GM23248 (cell line): ENCODE measurements around the gene C4orf51. TPM values are rescaled to one million over a fixed set of nuclear protein-coding genes. Genes with fewer than 3 reads are reported as not detected.

ENCODE experiments used
- DNase-seq: peaks from one replicate; pipeline ENCODE4 v3.0.0-alpha.2; 2015
- H2AFZ ChIP-seq: fragments of 200-600 bp; sonication (generic); 2 replicates; pipeline ENCODE4 v1.6.1; 2016; ENCODE audit warnings: antibody characterized with exemption
- H3F3A ChIP-seq: fragments of 200-600 bp; sonication (generic); 2 replicates; pipeline ENCODE4 v1.6.1; 2016; ENCODE audit warnings: mild to moderate bottlenecking, antibody characterized with exemption, mixed run types; ENCODE audit not compliant: insufficient read depth
- H3K27ac ChIP-seq: fragments of 200-600 bp; sonication (generic); 2 replicates; pipeline ENCODE4 v1.5.1; 2016; ENCODE audit warnings: mild to moderate bottlenecking
- H3K27me3 ChIP-seq: fragments of 200-600 bp; sonication (generic); replicated peaks from 2 replicates; pipeline ENCODE4 v1.6.1; 2016; ENCODE audit warnings: mild to moderate bottlenecking; ENCODE audit not compliant: insufficient read depth
- H3K36me3 ChIP-seq: fragments of 200-600 bp; sonication (generic); 2 replicates; pipeline ENCODE4 v1.6.1; 2016; ENCODE audit warnings: low read depth, mild to moderate bottlenecking
- H3K4me1 ChIP-seq: fragments of 200-600 bp; sonication (generic); 2 replicates; pipeline ENCODE4 v1.6.1; 2016; ENCODE audit warnings: mild to moderate bottlenecking; ENCODE audit not compliant: insufficient read depth
- H3K4me2 ChIP-seq: fragments of 200-600 bp; sonication (generic); one replicate; pipeline ENCODE4 v1.6.1; 2016; ENCODE audit warnings: mild to moderate bottlenecking; ENCODE audit not compliant: unreplicated experiment
- H3K4me3 ChIP-seq: fragments of 200-600 bp; sonication (generic); 2 replicates; pipeline ENCODE4 v1.5.1; 2016; ENCODE audit warnings: mild to moderate bottlenecking
- H3K79me2 ChIP-seq: fragments of 200-600 bp; sonication (generic); 2 replicates; pipeline ENCODE4 v1.6.1; 2016; ENCODE audit warnings: mild to moderate bottlenecking; ENCODE audit not compliant: insufficient read depth
- H3K9ac ChIP-seq: fragments of 200-600 bp; sonication (generic); 2 replicates; pipeline ENCODE4 v1.6.1; 2016; ENCODE audit warnings: mild to moderate bottlenecking
- H3K9me2 ChIP-seq: fragments of 200-600 bp; sonication (generic); 2 replicates; pipeline ENCODE4 v1.6.1; 2016; ENCODE audit warnings: mixed run types, mild to moderate bottlenecking, moderate library complexity; ENCODE audit not compliant: insufficient read depth
- H3K9me3 ChIP-seq: fragments of 200-600 bp; sonication (generic); one replicate; pipeline ENCODE4 v1.6.1; 2017; ENCODE audit warnings: low read depth
- H4K20me1 ChIP-seq: fragments of 200-600 bp; sonication (generic); 2 replicates; pipeline ENCODE4 v1.6.0; 2016; ENCODE audit not compliant: insufficient read depth
- EZH2 ChIP-seq: fragments of 200-600 bp; sonication (generic); IDR thresholded peaks from 2 replicates; pipeline ENCODE4 v1.6.1; 2018; ENCODE audit warnings: antibody characterized with exemption, mild to moderate bottlenecking; ENCODE audit not compliant: insufficient read depth, poor library complexity, severe bottlenecking
- EZH2phosphoT487 ChIP-seq: fragments of 200-600 bp; sonication (generic); IDR thresholded peaks from 2 replicates; pipeline ENCODE4 v1.6.1; 2018; ENCODE audit warnings: antibody characterized with exemption, moderate library complexity, mild to moderate bottlenecking, low read depth; ENCODE audit not compliant: insufficient read depth
- WGBS, 2 experiments: methylation state at CpG; one replicate each; pipeline ENCODE4 v1.1.6; 2015 to 2017; ENCODE audit warnings: low lambda C conversion rate in 2 of 2, low coverage in 1 of 2; ENCODE audit errors: missing lambda C conversion rate in 2 of 2; 5-methylcytosine and 5-hydroxymethylcytosine counted together
- in situ Hi-C: fragments of 300-500 bp; cut with MboI; formaldehyde crosslinking; loops from 2 replicates; pipeline ENCODE4 v1.15.0; 2020
- polyA plus RNA-seq: library from polyadenylated mRNA; unstranded; fragments of >200 nt; fragmentation: Nextera tagmentation; extraction: Ambion mirVana; gene quantifications from 2 replicates; pipeline ENCODE4 v1.2.1, GENCODE V29; 2016
- total RNA-seq: library from RNA; depleted of rRNA; stranded (reverse); fragments of >200 nt; shearing (Covaris generic); gene quantifications from 2 replicates; pipeline ENCODE4 v1.2.3, GENCODE V29; 2014

Gene C4orf51
- total and polyA plus RNA-seq, 2 experiments from 2014 or later = not detected

GRCh38 chr4:145665773-145666172 lies 14.2 kb upstream of the C4orf51 start:
- no peaks in the 10 kb centered on the region for H3K9me2 ChIP-seq
- H3F3A ChIP-seq = no peaks in the 10 kb centered on the region
- H3K4me1 ChIP-seq = no peaks in the 10 kb centered on the region
- H3K36me3 ChIP-seq = no peaks in the 10 kb centered on the region
- H3K27me3 ChIP-seq = no peaks in the 10 kb centered on the region
- 57 to 79% methylated on average over 1 of the region's 1 CpG for WGBS, 2 experiments
- no peak overlapping the region for H3K9ac ChIP-seq
- no peaks in the 10 kb centered on the region for H4K20me1 ChIP-seq
- H3K27ac ChIP-seq = no peak overlapping the region
- H3K9me3 ChIP-seq = no peaks in the 10 kb centered on the region
- no peak overlapping the region for H3K4me3 ChIP-seq
- TF ChIP-seq EZH2 (no peak), EZH2phosphoT487 (no peak)
- no peaks in the 10 kb centered on the region for H3K79me2 ChIP-seq
- no peak overlapping the region for H2AFZ ChIP-seq
- in situ Hi-C loops = no loop called here
- H3K4me2 ChIP-seq = no peak overlapping the region
- DNase-seq = peak; percentile 33

GRCh38 chr4:145670422-145670821 lies 9.5 kb upstream of the C4orf51 start:
- no peak overlapping the region for H3K9ac ChIP-seq
- no peaks in the 10 kb centered on the region for H3K27me3 ChIP-seq
- H3F3A ChIP-seq = no peaks in the 10 kb centered on the region
- H3K4me3 ChIP-seq = no peak overlapping the region
- H3K79me2 ChIP-seq = no peaks in the 10 kb centered on the region
- no peak overlapping the region for H3K27ac ChIP-seq
- H3K36me3 ChIP-seq = no peaks in the 10 kb centered on the region
- no peak overlapping the region for H2AFZ ChIP-seq
- TF ChIP-seq EZH2phosphoT487 (no peak), EZH2 (no peak)
- no peak for DNase-seq
- H4K20me1 ChIP-seq = no peaks in the 10 kb centered on the region
- no peaks in the 10 kb centered on the region for H3K9me2 ChIP-seq
- H3K4me1 ChIP-seq = no peaks in the 10 kb centered on the region
- H3K9me3 ChIP-seq = no peaks in the 10 kb centered on the region
- H3K4me2 ChIP-seq = no peak overlapping the region
- in situ Hi-C loops = no loop called here

GRCh38 chr4:145679520-145679919 lies 426 bp upstream of the C4orf51 start:
- in situ Hi-C loops = no loop called here
- 0 to 5% methylated on average over 1 of the region's 1 CpG for WGBS, 2 experiments
- peak; percentile 93 for DNase-seq
- TF ChIP-seq EZH2phosphoT487 (no peak), EZH2 (no peak)
- Histone ChIP-seq H3K9me2 (no peaks in the 10 kb centered on the region), H3K9me3 (no peaks in the 10 kb centered on the region), H3F3A (peaks cover 15% of the 10 kb centered on the region), H3K27ac (peak overlapping the region; percentile 86), H3K27me3 (no peaks in the 10 kb centered on the region), H3K9ac (peak overlapping the region; percentile 52), H4K20me1 (no peaks in the 10 kb centered on the region), H3K4me2 (peak overlapping the region; percentile 73), H3K79me2 (no peaks in the 10 kb centered on the region), H2AFZ (no peak overlapping the region), H3K4me1 (peaks cover 29% of the 10 kb centered on the region), H3K36me3 (no peaks in the 10 kb centered on the region), H3K4me3 (no peak overlapping the region)

- peaks cover 15% of the 10 kb centered on the region for H3F3A ChIP-seq
- H3K9ac ChIP-seq = no peak overlapping the region
- H3K79me2 ChIP-seq = no peaks in the 10 kb centered on the region
- H2AFZ ChIP-seq = no peak overlapping the region
- H3K9me3 ChIP-seq = no peaks in the 10 kb centered on the region
- H3K4me1 ChIP-seq = peaks cover 29% of the 10 kb centered on the region
- whole genome bisulfite sequencing, 2 experiments = 81 to 88% methylated on average over 1 of the region's 1 CpG
- TF ChIP-seq EZH2 = no peak
- TF ChIP-seq EZH2phosphoT487 = no peak
- H3K4me2 ChIP-seq = no peak overlapping the region
- H3K36me3 ChIP-seq = no peaks in the 10 kb centered on the region
- in situ Hi-C loops = no loop called here
- H4K20me1 ChIP-seq = no peaks in the 10 kb centered on the region
- DNase-seq = peak; percentile 1
- no peaks in the 10 kb centered on the region for H3K9me2 ChIP-seq
- H3K4me3 ChIP-seq = no peak overlapping the region
- no peak overlapping the region for H3K27ac ChIP-seq
- no peaks in the 10 kb centered on the region for H3K27me3 ChIP-seq
Measured at GRCh38 chr4:145680902-145681301, 956 bp downstream of the C4orf51 start.

- Histone ChIP-seq H3K79me2 (no peaks in the 10 kb centered on the region), H3K27ac (no peak overlapping the region), H3K9me2 (no peaks in the 10 kb centered on the region), H3K27me3 (no peaks in the 10 kb centered on the region), H3K36me3 (no peaks in the 10 kb centered on the region), H3K4me2 (no peak overlapping the region), H2AFZ (no peak overlapping the region), H4K20me1 (no peaks in the 10 kb centered on the region), H3K9me3 (no peaks in the 10 kb centered on the region), H3K9ac (no peak overlapping the region), H3K4me3 (no peak overlapping the region), H3K4me1 (peaks cover 29% of the 10 kb centered on the region), H3F3A (peaks cover 15% of the 10 kb centered on the region)
- in situ Hi-C loops = no loop called here
- TF ChIP-seq EZH2phosphoT487 = no peak
- DNase-seq = peak; percentile 6
Measured at GRCh38 chr4:145681518-145681917, 1.6 kb downstream of the C4orf51 start.
